ENCODE results near the gene NFKBIB. TPM values are rescaled to one million over a fixed set of nuclear protein-coding genes. Genes with fewer than 3 reads are reported as not detected.

NFKBIB gene
- total and polyA plus RNA-seq, 5 experiments from 2014 or later, result 7.9 to 25.2 (median 12.9) TPM

- peak in 6 of 10 donors; percentile 26 to 43 (median 32) for DNase-seq
Measured at GRCh38 chr19:38952395-38953165, 52.8 kb downstream of the NFKBIB start.

GRCh38 chr19:38953677-38954076, 53.9 kb downstream of the NFKBIB start:
- DNase-seq (no peak), ATAC-seq (no peak)
- Mint-ChIP-seq H3K27ac (no peak overlapping the region), H3K27me3 (peaks cover 9 to 32% (median 18%) of the 10 kb centered on the region in 5 donors), H3K4me3 (peak overlapping the region in 1 of 10 donors; percentile 48), H3K4me1 (peaks cover 5 to 20% (median 14%) of the 10 kb centered on the region in 4 donors), H3K36me3 (no peaks in the 10 kb centered on the region), H3K9me3 (no peaks in the 10 kb centered on the region)
- POLR2A ChIA-PET, result no interaction called here

More at GRCh38 chr19:38952395-38953165, 52.8 kb downstream of the NFKBIB start:
- Mint-ChIP-seq H3K9me3 (no peaks in the 10 kb centered on the region), H3K27me3 (peaks cover 9 to 32% (median 18%) of the 10 kb centered on the region in 5 donors), H3K4me1 (peaks cover 5 to 20% (median 14%) of the 10 kb centered on the region in 4 donors), H3K36me3 (no peaks in the 10 kb centered on the region), H3K27ac (peak overlapping the region in 2 of 10 donors; percentile 4 to 33), H3K4me3 (peak overlapping the region in 6 of 10 donors; percentile 4 to 54 (median 10))
- no peak for ATAC-seq
- POLR2A ChIA-PET, result no interaction called here

DNA sequence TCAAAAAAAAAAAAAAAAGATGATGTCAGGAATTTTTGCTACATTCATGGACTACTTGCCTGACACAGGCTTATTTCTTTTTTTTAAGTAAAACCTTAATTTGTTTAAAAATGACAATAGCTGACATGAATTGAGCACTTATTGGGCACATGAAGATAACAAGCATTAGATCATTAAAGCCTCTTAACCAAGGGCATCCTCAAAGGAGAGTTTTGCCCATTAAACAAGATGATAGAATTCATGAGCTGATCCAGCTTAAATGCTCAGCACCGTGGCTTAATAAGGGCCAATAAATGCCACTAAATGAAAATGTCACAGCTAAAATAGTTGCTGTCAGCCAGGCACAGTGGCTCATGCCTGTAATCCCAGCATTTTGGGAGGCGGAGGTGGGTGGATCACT, 56.5 kb downstream of the NFKBIB start:
- Mint-ChIP-seq H3K4me3 (no peak overlapping the region), H3K27ac (no peak overlapping the region), H3K27me3 (peaks cover 9 to 29% (median 15%) of the 10 kb centered on the region in 5 donors), H3K4me1 (peaks cover 2 to 7% (median 5%) of the 10 kb centered on the region in 4 donors), H3K9me3 (no peaks in the 10 kb centered on the region), H3K36me3 (no peaks in the 10 kb centered on the region)
- POLR2A ChIA-PET, result interaction anchor here (0.7 kb wide), 1 partner anchor 25 kb away, joined by 3 read pairs; no protein-coding TSS in a partner anchor
- DNase-seq (no peak), ATAC-seq (no peak)

- Mint-ChIP-seq H3K9me3 (no peaks in the 10 kb centered on the region), H3K27me3 (peaks cover 7 to 18% (median 10%) of the 10 kb centered on the region in 5 donors), H3K36me3 (no peaks in the 10 kb centered on the region), H3K4me1 (peaks cover 4 to 7% (median 4%) of the 10 kb centered on the region in 4 donors), H3K27ac (no peak overlapping the region), H3K4me3 (no peak overlapping the region)
- POLR2A ChIA-PET, result no interaction called here
- ATAC-seq, result no peak
- no peak for DNase-seq
Measured at GRCh38 chr19:38958301-38958700, 58.5 kb downstream of the NFKBIB start.

Other genes with a start within 250 kb of the NFKBIB start
- 1 to 10 TPM; 8.2 TPM for gene CAPN12, start 155.5 kb upstream of the NFKBIB start, total RNA-seq
- gene CAPN12, start 155.5 kb upstream of the NFKBIB start, polyA plus RNA-seq, result 1 to 10 TPM; 2.0 to 6.2 (median 4.6) TPM
- gene LGALS7, start 126.5 kb upstream of the NFKBIB start, total RNA-seq, result not detected
- gene LGALS7, start 126.5 kb upstream of the NFKBIB start, polyA plus RNA-seq, result not detected
- gene LGALS7B, start 110.8 kb upstream of the NFKBIB start, total RNA-seq, result not detected
- gene LGALS7B, start 110.8 kb upstream of the NFKBIB start, polyA plus RNA-seq, result not detected
- gene LGALS4, start 87.0 kb upstream of the NFKBIB start, total RNA-seq, result 10 to 100 TPM in 1 of 2 experiments, 1 to 10 TPM in 1; 9.6 to 10.7 TPM
- gene LGALS4, start 87.0 kb upstream of the NFKBIB start, polyA plus RNA-seq, result under 1 TPM in 1 of 3 donors, not detected in 2; 0.27 TPM
- 100 to 1,000 TPM; 118 to 138 TPM for gene ECH1, start 68.2 kb upstream of the NFKBIB start, total RNA-seq
- 100 to 1,000 TPM; 218 to 291 (median 238) TPM for gene ECH1, start 68.2 kb upstream of the NFKBIB start, polyA plus RNA-seq
- gene HNRNPL, start 50.0 kb upstream of the NFKBIB start, total RNA-seq, result 100 to 1,000 TPM; 390 to 406 TPM
- 10 to 100 TPM; 70.6 to 77.6 (median 71.4) TPM for gene HNRNPL, start 50.0 kb upstream of the NFKBIB start, polyA plus RNA-seq
- gene RINL, start 21.7 kb upstream of the NFKBIB start, total RNA-seq, result 10 to 100 TPM; 52.9 to 55.0 TPM
- gene RINL, start 21.7 kb upstream of the NFKBIB start, polyA plus RNA-seq, result 10 to 100 TPM; 29.9 to 64.7 (median 40.5) TPM
- 10 to 100 TPM; 46.0 to 50.7 TPM for gene SIRT2, start 351 bp upstream of the NFKBIB start, total RNA-seq
- gene SIRT2, start 351 bp upstream of the NFKBIB start, polyA plus RNA-seq, result 10 to 100 TPM; 28.2 to 48.0 (median 33.5) TPM
- 1 to 10 TPM; 1.6 to 2.7 TPM for gene CCER2, start 12.2 kb downstream of the NFKBIB start, total RNA-seq
- not detected for gene CCER2, start 12.2 kb downstream of the NFKBIB start, polyA plus RNA-seq
- gene SARS2, start 30.8 kb downstream of the NFKBIB start, total RNA-seq, result 10 to 100 TPM; 31.5 to 31.8 TPM
- gene SARS2, start 30.8 kb downstream of the NFKBIB start, polyA plus RNA-seq, result 10 to 100 TPM in 2 of 3 donors, 1 to 10 TPM in 1; 8.8 to 14.9 (median 14.3) TPM
- gene MRPS12, start 31.0 kb downstream of the NFKBIB start, total RNA-seq, result 10 to 100 TPM; 25.6 to 28.4 TPM
- gene MRPS12, start 31.0 kb downstream of the NFKBIB start, polyA plus RNA-seq, result 10 to 100 TPM; 71.7 to 87.7 (median 85.1) TPM
- not detected for gene FBXO17, start 75.8 kb downstream of the NFKBIB start, total RNA-seq
- gene FBXO17, start 75.8 kb downstream of the NFKBIB start, polyA plus RNA-seq, result not detected
- gene FBXO27, start 132.6 kb downstream of the NFKBIB start, total RNA-seq, result not detected
- under 1 TPM in 1 of 3 donors, not detected in 2; 0.17 TPM for gene FBXO27, start 132.6 kb downstream of the NFKBIB start, polyA plus RNA-seq
- not detected for gene ACP7, start 184.4 kb downstream of the NFKBIB start, total RNA-seq
- not detected for gene ACP7, start 184.4 kb downstream of the NFKBIB start, polyA plus RNA-seq
- gene PAK4, start 225.8 kb downstream of the NFKBIB start, total RNA-seq, result 10 to 100 TPM; 14.8 to 16.8 TPM
- 1 to 10 TPM; 1.3 to 1.4 (median 1.3) TPM for gene PAK4, start 225.8 kb downstream of the NFKBIB start, polyA plus RNA-seq

Data from naive thymus-derived CD8-positive, alpha-beta T cell (primary cell).